ENCODE measurements around the gene LIX1. TPM values are rescaled to one million over a fixed set of nuclear protein-coding genes. Genes with fewer than 3 reads are reported as not detected.
"Not testable (repeated sequence)": the region's sequence is repeated elsewhere in the genome, so short reads cannot be mapped to it uniquely, and the experiment has no call there.

Gene LIX1
- total RNA-seq, 1 donor from 2014 or later = not detected

DNA sequence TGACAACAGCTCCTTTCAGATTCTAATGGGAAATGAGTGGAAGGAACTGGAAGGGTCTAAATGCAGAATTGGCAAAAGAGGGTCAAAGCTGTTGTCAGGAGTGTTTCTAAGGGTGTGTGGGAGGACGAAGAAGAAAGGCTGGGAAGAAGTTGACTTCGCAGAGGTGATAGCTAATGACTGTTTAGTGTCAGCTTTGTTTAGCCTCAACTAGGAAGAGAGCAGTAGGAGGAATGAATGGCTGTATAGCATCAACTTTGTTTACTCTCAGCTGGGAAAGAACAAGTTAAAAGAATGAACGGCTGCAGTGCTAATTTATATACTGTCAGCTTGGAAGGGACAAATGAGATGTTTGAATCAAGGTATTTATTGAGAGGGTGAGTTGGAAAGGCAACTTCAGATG, 5.9 kb upstream of the LIX1 start:
- H3K27ac Mint-ChIP-seq = no peak overlapping the region
- intact Hi-C loops (cut with micrococcal nuclease) = no loop called here
- POLR2A ChIA-PET = no interaction called here

DNA sequence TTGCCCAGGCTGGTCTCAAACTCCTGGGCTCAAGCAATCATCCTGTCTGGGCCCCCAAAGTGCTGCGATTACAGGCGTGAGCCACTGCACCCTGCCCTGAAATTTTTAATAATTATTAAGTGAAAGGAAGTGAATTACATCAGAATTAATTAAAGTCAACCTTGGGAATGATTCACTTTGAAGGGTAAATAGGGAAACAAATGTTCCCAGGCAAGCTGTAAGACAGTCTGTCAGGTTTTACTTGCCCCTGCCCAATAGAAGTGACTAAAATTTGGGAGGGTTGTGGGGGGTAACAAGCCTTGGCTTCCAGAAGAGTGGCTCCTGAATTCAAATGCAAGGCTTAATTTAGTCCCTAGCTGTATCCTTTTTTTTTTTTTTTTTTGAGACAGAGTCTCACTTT, 1.3 kb upstream of the LIX1 start:
- ChIA-PET CTCF (interaction anchor here (1.4 to 5.0 kb wide), 4 partner anchors 134 to 391 kb away, joined by 5 to 58 read pairs (median 26); no protein-coding TSS in a partner anchor), POLR2A (no interaction called here)
- no peak overlapping the region for H3K4me3 Mint-ChIP-seq
- H3K36me3 Mint-ChIP-seq (ENCODE audit: low read depth) = no peaks in the 10 kb centered on the region
- no peak overlapping the region for H3K27ac Mint-ChIP-seq
- no peaks in the 10 kb centered on the region for H3K9me3 Mint-ChIP-seq
- H3K4me1 Mint-ChIP-seq = no peaks in the 10 kb centered on the region
- DNase-seq (no peak), ATAC-seq (ENCODE audit: low read depth) (no peak)
- intact Hi-C loops (cut with micrococcal nuclease) = loop anchor here (5.0 kb wide), 1 partner anchor 96 kb away; no protein-coding TSS in a partner anchor
- H3K27me3 Mint-ChIP-seq = peaks cover 3% of the 10 kb centered on the region
- TF ChIP-seq, protein P1, sequence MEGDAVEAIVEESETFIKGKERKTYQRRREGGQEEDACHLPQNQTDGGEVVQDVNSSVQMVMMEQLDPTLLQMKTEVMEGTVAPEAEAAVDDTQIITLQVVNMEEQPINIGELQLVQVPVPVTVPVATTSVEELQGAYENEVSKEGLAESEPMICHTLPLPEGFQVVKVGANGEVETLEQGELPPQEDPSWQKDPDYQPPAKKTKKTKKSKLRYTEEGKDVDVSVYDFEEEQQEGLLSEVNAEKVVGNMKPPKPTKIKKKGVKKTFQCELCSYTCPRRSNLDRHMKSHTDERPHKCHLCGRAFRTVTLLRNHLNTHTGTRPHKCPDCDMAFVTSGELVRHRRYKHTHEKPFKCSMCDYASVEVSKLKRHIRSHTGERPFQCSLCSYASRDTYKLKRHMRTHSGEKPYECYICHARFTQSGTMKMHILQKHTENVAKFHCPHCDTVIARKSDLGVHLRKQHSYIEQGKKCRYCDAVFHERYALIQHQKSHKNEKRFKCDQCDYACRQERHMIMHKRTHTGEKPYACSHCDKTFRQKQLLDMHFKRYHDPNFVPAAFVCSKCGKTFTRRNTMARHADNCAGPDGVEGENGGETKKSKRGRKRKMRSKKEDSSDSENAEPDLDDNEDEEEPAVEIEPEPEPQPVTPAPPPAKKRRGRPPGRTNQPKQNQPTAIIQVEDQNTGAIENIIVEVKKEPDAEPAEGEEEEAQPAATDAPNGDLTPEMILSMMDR (IDR thresholded peaks at IDR 0.05) = no peak

More for the DNA sequence above, 5.9 kb upstream of the LIX1 start:
- no peak overlapping the region for H3K4me3 Mint-ChIP-seq
- DNase-seq = no peak
- CTCF ChIA-PET = interaction anchor here (1.2 kb wide), 1 partner anchor 13 kb away, joined by 6 read pairs; no protein-coding TSS in a partner anchor
- no peak for ATAC-seq (ENCODE audit: low read depth)
- no peaks in the 10 kb centered on the region for H3K27me3 Mint-ChIP-seq
- H3K9me3 Mint-ChIP-seq = no peaks in the 10 kb centered on the region
- no peaks in the 10 kb centered on the region for H3K36me3 Mint-ChIP-seq (ENCODE audit: low read depth)
- no peaks in the 10 kb centered on the region for H3K4me1 Mint-ChIP-seq
- TF ChIP-seq, protein P1 (IDR thresholded peaks at IDR 0.05) = no peak

DNA sequence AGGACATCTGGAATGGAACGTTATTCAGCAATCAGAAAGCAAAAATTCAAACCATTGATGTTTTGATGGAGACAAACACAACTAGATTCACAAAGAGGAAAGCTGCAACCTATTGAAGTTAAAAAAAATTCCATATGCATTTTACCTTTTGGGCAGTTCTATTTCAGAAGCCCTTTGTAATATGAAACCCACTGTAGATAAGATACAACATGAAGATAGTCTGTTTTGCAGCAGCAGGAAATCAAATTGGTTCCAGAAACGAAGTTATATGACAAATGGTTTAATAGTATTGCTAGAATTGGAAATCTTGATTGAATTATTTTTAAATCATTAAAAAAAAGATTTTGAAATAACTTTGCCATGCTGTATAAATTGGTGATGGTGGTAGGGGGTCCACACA, 872 bp downstream of the LIX1 start:
- intact Hi-C loops (cut with micrococcal nuclease) = loop anchor here (5.0 kb wide), 1 partner anchor 94 kb away; no protein-coding TSS in a partner anchor
- CTCF ChIA-PET = interaction anchor here (0.8 to 5.0 kb wide), 6 partner anchors 18 to 389 kb away, joined by 3 to 58 read pairs (median 7); no protein-coding TSS in a partner anchor

DNA sequence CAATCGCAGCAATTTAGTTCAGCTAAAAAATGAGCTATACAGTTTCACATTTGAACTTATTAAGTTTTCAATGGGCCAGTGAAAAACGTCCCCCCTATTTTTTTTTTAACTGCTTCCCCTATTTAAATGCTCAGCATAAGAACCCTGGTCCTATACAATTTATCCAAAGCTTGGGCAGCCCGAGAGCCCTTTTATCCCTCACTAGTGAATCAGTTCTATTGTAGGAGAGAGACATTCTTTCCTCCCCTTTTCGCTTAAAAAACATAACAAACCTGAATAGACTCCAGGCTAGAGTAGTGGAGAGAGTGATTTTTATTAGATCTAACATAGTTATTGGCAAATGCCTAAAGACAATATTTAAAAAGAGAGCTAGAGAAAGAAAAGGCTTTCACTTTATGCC, 1.4 kb downstream of the LIX1 start:
- H3K4me3 Mint-ChIP-seq = no peak overlapping the region
- TF ChIP-seq, protein P1 (IDR thresholded peaks at IDR 0.05) = no peak
- H3K4me1 Mint-ChIP-seq = no peaks in the 10 kb centered on the region
- peaks cover 3% of the 10 kb centered on the region for H3K27me3 Mint-ChIP-seq
- CTCF ChIA-PET = interaction anchor here (0.8 to 5.0 kb wide), 5 partner anchors 18 to 389 kb away, joined by 3 to 58 read pairs (median 10); no protein-coding TSS in a partner anchor
- no peaks in the 10 kb centered on the region for H3K36me3 Mint-ChIP-seq (ENCODE audit: low read depth)
- intact Hi-C loops (cut with micrococcal nuclease) = loop anchor here (5.0 kb wide), 1 partner anchor 94 kb away; no protein-coding TSS in a partner anchor
- ATAC-seq (ENCODE audit: low read depth) (no peak), DNase-seq (no peak)
- POLR2A ChIA-PET = no interaction called here
- no peaks in the 10 kb centered on the region for H3K9me3 Mint-ChIP-seq
- no peak overlapping the region for H3K27ac Mint-ChIP-seq

More for the DNA sequence above, 872 bp downstream of the LIX1 start:
- ATAC-seq (ENCODE audit: low read depth) (no peak), DNase-seq (no peak)
- TF ChIP-seq, protein P1 (IDR thresholded peaks at IDR 0.05) = no peak
- H3K4me3 Mint-ChIP-seq = no peak overlapping the region
- no peaks in the 10 kb centered on the region for H3K36me3 Mint-ChIP-seq (ENCODE audit: low read depth)
- H3K9me3 Mint-ChIP-seq = no peaks in the 10 kb centered on the region
- H3K4me1 Mint-ChIP-seq = no peaks in the 10 kb centered on the region
- no peak overlapping the region for H3K27ac Mint-ChIP-seq
- H3K27me3 Mint-ChIP-seq = peaks cover 3% of the 10 kb centered on the region
- POLR2A ChIA-PET = no interaction called here

DNA sequence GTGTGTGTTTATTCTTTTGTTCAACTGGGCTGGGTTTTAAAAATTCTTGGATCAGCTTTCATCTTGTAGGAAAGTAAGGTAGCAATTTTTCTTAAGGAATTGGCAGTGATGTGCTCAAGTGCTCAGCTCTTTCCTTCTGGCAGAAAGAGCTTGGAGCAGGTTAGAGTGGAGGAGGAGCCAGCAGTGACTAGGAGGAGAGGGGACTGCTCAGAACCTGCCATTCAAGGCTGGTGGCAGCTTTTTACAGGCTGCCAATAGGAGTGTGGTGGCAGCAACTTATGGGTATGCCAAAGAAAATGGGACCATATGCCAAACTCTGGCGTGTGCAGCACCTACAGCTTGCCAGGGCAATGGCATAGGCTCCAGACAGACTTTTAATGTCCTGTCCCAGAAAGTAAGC, 2.2 kb downstream of the LIX1 start:
- not testable (repeated sequence) for H3K27me3 Mint-ChIP-seq; H3K4me1 Mint-ChIP-seq; DNase-seq; ATAC-seq (ENCODE audit: low read depth); H3K36me3 Mint-ChIP-seq (ENCODE audit: low read depth); H3K4me3 Mint-ChIP-seq; H3K27ac Mint-ChIP-seq; H3K9me3 Mint-ChIP-seq
- intact Hi-C loops (cut with micrococcal nuclease) = loop anchor here (5.0 kb wide), 1 partner anchor 93 kb away; no protein-coding TSS in a partner anchor
- POLR2A ChIA-PET = interaction anchor here (0.6 to 1.0 kb wide), 2 partner anchors 47 to 332 kb away, joined by 3 to 8 read pairs; partner anchors contain the start of gene ERAP1
- CTCF ChIA-PET = interaction anchor here (3.2 to 5.0 kb wide), 2 partner anchors 143 to 271 kb away, joined by 42 to 58 read pairs; no protein-coding TSS in a partner anchor
